SK-N-SH (cell line): ENCODE results near the gene CEP89.

Source experiments
- MAX ChIP-seq: IDR thresholded peaks from 2 replicates; pipeline ENCODE4 v1.4.0; 2012; ENCODE audit warnings: low read depth
- POLR2AphosphoS5 ChIP-seq: IDR thresholded peaks from 2 replicates; pipeline ENCODE4 v1.6.1; 2012; ENCODE audit warnings: low read depth, low read length
- RCOR1 ChIP-seq: fragments of 150-350 bp; IDR thresholded peaks from 2 replicates; pipeline ENCODE4 v1.6.1; 2017; ENCODE audit warnings: antibody characterized with exemption, low read length
- TF ChIP-seq, protein P1 (sequence below): IDR thresholded peaks from 2 replicates; pipeline ENCODE4 v1.6.1; 2012; ENCODE audit warnings: mild to moderate bottlenecking, low read depth, low read length, moderate library complexity
- TF ChIP-seq, protein P2 (sequence below): fragments of 200-600 bp; sonication (generic); IDR thresholded peaks from 2 replicates; pipeline ENCODE4 v1.6.1; 2017; ENCODE audit warnings: antibody characterized with exemption, mild to moderate bottlenecking, moderate library complexity

GRCh38 chr19:32866061-32866460, 105.7 kb downstream of the CEP89 start:
- TF ChIP-seq, protein P1, sequence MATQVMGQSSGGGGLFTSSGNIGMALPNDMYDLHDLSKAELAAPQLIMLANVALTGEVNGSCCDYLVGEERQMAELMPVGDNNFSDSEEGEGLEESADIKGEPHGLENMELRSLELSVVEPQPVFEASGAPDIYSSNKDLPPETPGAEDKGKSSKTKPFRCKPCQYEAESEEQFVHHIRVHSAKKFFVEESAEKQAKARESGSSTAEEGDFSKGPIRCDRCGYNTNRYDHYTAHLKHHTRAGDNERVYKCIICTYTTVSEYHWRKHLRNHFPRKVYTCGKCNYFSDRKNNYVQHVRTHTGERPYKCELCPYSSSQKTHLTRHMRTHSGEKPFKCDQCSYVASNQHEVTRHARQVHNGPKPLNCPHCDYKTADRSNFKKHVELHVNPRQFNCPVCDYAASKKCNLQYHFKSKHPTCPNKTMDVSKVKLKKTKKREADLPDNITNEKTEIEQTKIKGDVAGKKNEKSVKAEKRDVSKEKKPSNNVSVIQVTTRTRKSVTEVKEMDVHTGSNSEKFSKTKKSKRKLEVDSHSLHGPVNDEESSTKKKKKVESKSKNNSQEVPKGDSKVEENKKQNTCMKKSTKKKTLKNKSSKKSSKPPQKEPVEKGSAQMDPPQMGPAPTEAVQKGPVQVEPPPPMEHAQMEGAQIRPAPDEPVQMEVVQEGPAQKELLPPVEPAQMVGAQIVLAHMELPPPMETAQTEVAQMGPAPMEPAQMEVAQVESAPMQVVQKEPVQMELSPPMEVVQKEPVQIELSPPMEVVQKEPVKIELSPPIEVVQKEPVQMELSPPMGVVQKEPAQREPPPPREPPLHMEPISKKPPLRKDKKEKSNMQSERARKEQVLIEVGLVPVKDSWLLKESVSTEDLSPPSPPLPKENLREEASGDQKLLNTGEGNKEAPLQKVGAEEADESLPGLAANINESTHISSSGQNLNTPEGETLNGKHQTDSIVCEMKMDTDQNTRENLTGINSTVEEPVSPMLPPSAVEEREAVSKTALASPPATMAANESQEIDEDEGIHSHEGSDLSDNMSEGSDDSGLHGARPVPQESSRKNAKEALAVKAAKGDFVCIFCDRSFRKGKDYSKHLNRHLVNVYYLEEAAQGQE: no peak
- TF ChIP-seq, protein P2, sequence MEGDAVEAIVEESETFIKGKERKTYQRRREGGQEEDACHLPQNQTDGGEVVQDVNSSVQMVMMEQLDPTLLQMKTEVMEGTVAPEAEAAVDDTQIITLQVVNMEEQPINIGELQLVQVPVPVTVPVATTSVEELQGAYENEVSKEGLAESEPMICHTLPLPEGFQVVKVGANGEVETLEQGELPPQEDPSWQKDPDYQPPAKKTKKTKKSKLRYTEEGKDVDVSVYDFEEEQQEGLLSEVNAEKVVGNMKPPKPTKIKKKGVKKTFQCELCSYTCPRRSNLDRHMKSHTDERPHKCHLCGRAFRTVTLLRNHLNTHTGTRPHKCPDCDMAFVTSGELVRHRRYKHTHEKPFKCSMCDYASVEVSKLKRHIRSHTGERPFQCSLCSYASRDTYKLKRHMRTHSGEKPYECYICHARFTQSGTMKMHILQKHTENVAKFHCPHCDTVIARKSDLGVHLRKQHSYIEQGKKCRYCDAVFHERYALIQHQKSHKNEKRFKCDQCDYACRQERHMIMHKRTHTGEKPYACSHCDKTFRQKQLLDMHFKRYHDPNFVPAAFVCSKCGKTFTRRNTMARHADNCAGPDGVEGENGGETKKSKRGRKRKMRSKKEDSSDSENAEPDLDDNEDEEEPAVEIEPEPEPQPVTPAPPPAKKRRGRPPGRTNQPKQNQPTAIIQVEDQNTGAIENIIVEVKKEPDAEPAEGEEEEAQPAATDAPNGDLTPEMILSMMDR: no peak
- TF ChIP-seq RCOR1 (no peak), MAX (no peak), POLR2AphosphoS5 (no peak)
